Liver (tissue), 9 donors: Measurements from ENCODE around the gene SGCD. TPM values are rescaled to one million over a fixed set of nuclear protein-coding genes. Genes with fewer than 3 reads are reported as not detected.

ENCODE experiments used
- DNase-seq: peaks from one replicate; pipeline ENCODE4 v3.0.0-alpha.2; 2017; ENCODE audit warnings: low spot score
- H3K27ac ChIP-seq, 2 donors: one replicate each; pipeline ENCODE4 v1.7.0; 2013; ENCODE audit warnings: inconsistent platforms in 2 of 2, low read length in 2 of 2, control low read depth in 1 of 2, low read depth in 1 of 2, mild to moderate bottlenecking in 1 of 2
- H3K27me3 ChIP-seq, 4 donors: one replicate each; pipeline versions ENCODE4 v1.6.1 to v1.7.0; 2013; ENCODE audit warnings: low read length in 3 of 4, inconsistent platforms in 1 of 4, mild to moderate bottlenecking in 1 of 4, moderate library complexity in 1 of 4; ENCODE audit not compliant: control insufficient read depth in 4 of 4, insufficient read depth in 4 of 4
- H3K36me3 ChIP-seq, 4 donors: one replicate each; pipeline versions ENCODE4 v1.6.1 to v1.7.0; 2013; ENCODE audit warnings: low read length in 3 of 4, mild to moderate bottlenecking in 3 of 4, low read depth in 1 of 4, moderate library complexity in 1 of 4; ENCODE audit not compliant: control insufficient read depth in 4 of 4, insufficient read depth in 3 of 4
- H3K4me1 ChIP-seq, 4 donors: one replicate each; pipeline versions ENCODE4 v1.6.1 to v1.7.0; 2013; ENCODE audit warnings: low read length in 3 of 4, mild to moderate bottlenecking in 3 of 4, moderate library complexity in 1 of 4; ENCODE audit not compliant: control insufficient read depth in 4 of 4, insufficient read depth in 4 of 4
- H3K4me3 ChIP-seq, 3 donors: one replicate each; pipeline versions ENCODE4 v1.6.1 to v1.7.0; 2013; ENCODE audit warnings: low read length in 3 of 3, control low read depth in 1 of 3, low read depth in 1 of 3, mild to moderate bottlenecking in 1 of 3
- H3K9ac ChIP-seq, 2 donors: one replicate each; pipeline ENCODE4 v1.7.0; 2013; ENCODE audit warnings: low read length in 2 of 2, mild to moderate bottlenecking in 2 of 2, moderate library complexity in 2 of 2, control low read depth in 1 of 2, low read depth in 1 of 2
- H3K9me3 ChIP-seq, 4 donors: one replicate each; pipeline versions ENCODE4 v1.6.1 to v1.7.0; 2013; ENCODE audit warnings: low read length in 3 of 4; ENCODE audit not compliant: control insufficient read depth in 4 of 4
- CTCF ChIP-seq: fragments of 150-350 bp; IDR thresholded peaks from 2 replicates; pipeline ENCODE4 v1.5.1; 2017; ENCODE audit warnings: improper control_type of control experiment, low read depth, low read length; ENCODE audit not compliant: missing input control
- EGR1 ChIP-seq, 2 donors: IDR thresholded peaks; 2 replicates each; pipeline ENCODE4 v1.6.1; 2016 to 2018; ENCODE audit warnings: antibody characterized with exemption in 2 of 2, low read depth in 2 of 2
- FOXA1 ChIP-seq: IDR thresholded peaks from 2 replicates; pipeline ENCODE4 v1.6.1; 2016; ENCODE audit warnings: antibody characterized with exemption
- FOXA2 ChIP-seq: IDR thresholded peaks from 2 replicates; pipeline ENCODE4 v1.6.1; 2016; ENCODE audit warnings: antibody characterized with exemption
- GABPA ChIP-seq, 2 donors: IDR thresholded peaks in 1 of 2; conservative IDR thresholded peaks in 1 of 2; 2 replicates each; pipeline ENCODE4 v1.6.1; 2016; ENCODE audit warnings: antibody characterized with exemption in 2 of 2, mild to moderate bottlenecking in 1 of 2, moderate library complexity in 1 of 2
- HNF4A ChIP-seq, 2 donors: conservative IDR thresholded peaks; 2 replicates each; pipeline ENCODE4 v1.6.1; 2016; ENCODE audit warnings: antibody characterized with exemption in 2 of 2, mild to moderate bottlenecking in 2 of 2
- HNF4G ChIP-seq: IDR thresholded peaks from 2 replicates; pipeline ENCODE4 v1.6.1; 2016; ENCODE audit warnings: antibody characterized with exemption
- JUND ChIP-seq, 2 donors: IDR thresholded peaks; 2 replicates each; pipeline ENCODE4 v1.6.1; 2016; ENCODE audit warnings: antibody characterized with exemption in 2 of 2
- NR2F2 ChIP-seq: IDR thresholded peaks from 2 replicates; pipeline ENCODE4 v1.6.1; 2016; ENCODE audit warnings: antibody characterized with exemption
- REST ChIP-seq: IDR thresholded peaks from 2 replicates; pipeline ENCODE4 v1.6.1; 2016; ENCODE audit warnings: antibody characterized with exemption, mild to moderate bottlenecking
- SP1 ChIP-seq: IDR thresholded peaks from 2 replicates; pipeline ENCODE4 v1.6.1; 2018; ENCODE audit warnings: antibody characterized with exemption, mild to moderate bottlenecking
- TAF1 ChIP-seq: conservative IDR thresholded peaks from 2 replicates; pipeline ENCODE4 v1.6.1; 2016; ENCODE audit warnings: antibody characterized with exemption, mild to moderate bottlenecking
- YY1 ChIP-seq: IDR thresholded peaks from 2 replicates; pipeline ENCODE4 v1.6.1; 2016; ENCODE audit warnings: antibody characterized with exemption, mild to moderate bottlenecking
- ZBTB33 ChIP-seq: IDR thresholded peaks from 2 replicates; pipeline ENCODE4 v1.6.1; 2016; ENCODE audit warnings: antibody characterized with exemption
- WGBS: extraction: QIAGEN DNeasy Blood & Tissue Kit; methylation state at CpG from one replicate; pipeline ENCODE4 v1.1.7; 2013; 5-methylcytosine and 5-hydroxymethylcytosine counted together
- polyA plus RNA-seq, 2 donors: library from polyadenylated mRNA; stranded (reverse) in 1 of 2; unstranded in 1 of 2; fragments of 200-250 nt in 1 of 2; fragments of >200 nt in 1 of 2; fragmentation: Nextera tagmentation in 1 of 2; extraction: Ambion mirVana in 1 of 2; gene quantifications; one replicate each; pipeline versions ENCODE4 v1.2.1 to v1.2.3, GENCODE V29; 2013 to 2015
- total RNA-seq, 2 donors: library from RNA; depleted of rRNA; stranded (reverse); fragments of >200 nt; gene quantifications; one replicate each; pipeline ENCODE4 v1.2.3, GENCODE V29; 2014
- TF ChIP-seq, protein P1 (sequence below): IDR thresholded peaks from 2 replicates; pipeline ENCODE4 v1.6.1; 2016; ENCODE audit warnings: antibody characterized with exemption
- donor health status: healthy.
- donor health status: healthy.
- donor health status: healthy.
- donor health status: healthy.
- donor health status: healthy.

The SGCD gene
- total and polyA plus RNA-seq, 4 donors, result 0.35 to 1.7 (median 1.0) TPM

DNA sequence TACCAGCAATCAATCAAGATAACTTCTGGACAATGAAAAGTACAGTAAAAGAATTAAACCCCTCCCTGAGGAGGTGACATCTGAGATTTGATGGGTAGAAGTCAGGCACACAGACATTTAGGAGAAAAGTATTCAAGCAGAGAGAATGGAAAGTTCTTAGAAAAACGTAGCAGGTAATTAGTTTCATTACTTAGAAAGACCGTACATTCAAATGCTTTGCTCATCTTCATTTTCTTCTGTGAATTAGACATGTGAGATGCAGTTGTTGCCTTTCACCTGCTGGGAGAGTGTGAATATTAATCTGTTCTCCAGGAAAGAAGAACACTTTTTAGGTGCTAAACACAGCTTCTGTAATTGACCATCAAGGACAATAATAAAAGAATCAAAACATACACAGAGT is 451.8 kb downstream of the SGCD start:
- DNase-seq, result no peak
- TF ChIP-seq YY1, result no peak
- Histone ChIP-seq H3K27ac (no peak overlapping the region), H3K9ac (no peak overlapping the region), H3K27me3 (peaks cover 0 to 2% (median 0%) of the 10 kb centered on the region in 4 donors), H3K4me1 (no peaks in the 10 kb centered on the region), H3K36me3 (no peaks in the 10 kb centered on the region), H3K4me3 (no peak overlapping the region), H3K9me3 (no peaks in the 10 kb centered on the region)
- 64% methylated on average over 2 of the region's 2 CpGs for WGBS

GRCh38 chr5:156779436-156779835 is 452.5 kb downstream of the SGCD start:
- Histone ChIP-seq H3K27ac (no peak overlapping the region), H3K9ac (no peak overlapping the region), H3K4me1 (no peaks in the 10 kb centered on the region), H3K4me3 (no peak overlapping the region), H3K27me3 (peaks cover 0 to 2% (median 0%) of the 10 kb centered on the region in 4 donors), H3K9me3 (peaks cover 0 to 1% (median 0%) of the 10 kb centered on the region in 4 donors), H3K36me3 (no peaks in the 10 kb centered on the region)
- 90% methylated on average over 4 of the region's 4 CpGs for WGBS
- no peak for DNase-seq
- TF ChIP-seq FOXA1 (no peak), NR2F2 (no peak), GABPA (IDR thresholded peaks at IDR 0.05 in 1 of 2, conservative IDR thresholded peaks at IDR 0.05 in 1 of 2) (no peak), JUND (IDR thresholded peaks at IDR 0.05) (no peak), REST (no peak), TAF1 (no peak), HNF4A (conservative IDR thresholded peaks at IDR 0.05) (no peak), CTCF (no peak), HNF4G (no peak), EGR1 (IDR thresholded peaks at IDR 0.05; ENCODE audit: low read depth in 2 of 2) (no peak), ZBTB33 (no peak), SP1 (no peak), YY1 (no peak), FOXA2 (no peak)
- TF ChIP-seq, protein P1, sequence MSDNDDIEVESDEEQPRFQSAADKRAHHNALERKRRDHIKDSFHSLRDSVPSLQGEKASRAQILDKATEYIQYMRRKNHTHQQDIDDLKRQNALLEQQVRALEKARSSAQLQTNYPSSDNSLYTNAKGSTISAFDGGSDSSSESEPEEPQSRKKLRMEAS, result no peak
